ENCODE measurements around the gene TBC1D22A. TPM values are rescaled to one million over a fixed set of nuclear protein-coding genes. Genes with fewer than 3 reads are reported as not detected.

Gene TBC1D22A
- total RNA-seq, 1 donor from 2014 or later = 10.6 TPM

DNA sequence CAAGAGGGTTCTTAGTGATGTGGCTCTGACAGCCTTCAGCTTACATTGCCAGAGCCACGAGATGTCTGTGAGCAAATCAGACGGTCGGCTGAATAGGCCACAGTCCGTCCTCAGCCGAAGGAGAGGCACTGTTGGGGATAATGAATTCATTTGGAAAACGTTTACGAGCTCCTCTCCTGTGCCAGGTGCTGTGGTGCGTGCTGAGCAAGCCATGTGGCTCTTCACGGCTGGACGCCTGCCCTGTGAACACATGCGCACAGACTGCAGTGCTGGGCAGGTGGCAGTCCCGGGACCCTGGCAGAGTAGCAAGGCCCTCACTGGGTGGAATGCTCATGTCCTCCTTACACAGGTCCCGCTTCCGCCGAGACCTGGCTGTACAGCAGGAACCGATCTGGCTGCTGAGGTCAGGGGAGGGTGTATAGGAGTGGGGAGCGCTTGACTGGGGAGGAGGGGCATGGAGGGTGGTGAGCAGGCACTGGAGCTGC, 6.8 kb downstream of the TBC1D22A start:
- Histone ChIP-seq H3K9me3 (ENCODE audit: low read depth) (no peaks in the 10 kb centered on the region), H3K9ac (no peak overlapping the region), H3K4me1 (no peaks in the 10 kb centered on the region), H3K4me3 (no peak overlapping the region), H3K27ac (no peak overlapping the region), H3K79me2 (ENCODE audit: low read depth) (peaks cover 70% of the 10 kb centered on the region), H3F3A (ENCODE audit: low read depth) (peaks cover 3% of the 10 kb centered on the region), H3K4me2 (no peak overlapping the region), H2AFZ (replicated peaks) (no peak overlapping the region), H3K36me3 (no peaks in the 10 kb centered on the region), H4K20me1 (ENCODE audit: low read depth) (peaks cover 7% of the 10 kb centered on the region), H3K27me3 (no peaks in the 10 kb centered on the region)
- Mint-ChIP-seq H3K9me3 (no peaks in the 10 kb centered on the region), H3K36me3 (no peaks in the 10 kb centered on the region), H3K27me3 (ENCODE audit: insufficient read depth, low read depth) (peaks cover 3% of the 10 kb centered on the region), H3K4me1 (peaks cover 7% of the 10 kb centered on the region), H3K27ac (peak overlapping the region; percentile 54), H3K4me3 (no peak overlapping the region)
- DNase-seq (ENCODE audit: low spot score) = no peak
- no peak for TF ChIP-seq EZH2phosphoT487 (IDR thresholded peaks at IDR 0.05)

DNA sequence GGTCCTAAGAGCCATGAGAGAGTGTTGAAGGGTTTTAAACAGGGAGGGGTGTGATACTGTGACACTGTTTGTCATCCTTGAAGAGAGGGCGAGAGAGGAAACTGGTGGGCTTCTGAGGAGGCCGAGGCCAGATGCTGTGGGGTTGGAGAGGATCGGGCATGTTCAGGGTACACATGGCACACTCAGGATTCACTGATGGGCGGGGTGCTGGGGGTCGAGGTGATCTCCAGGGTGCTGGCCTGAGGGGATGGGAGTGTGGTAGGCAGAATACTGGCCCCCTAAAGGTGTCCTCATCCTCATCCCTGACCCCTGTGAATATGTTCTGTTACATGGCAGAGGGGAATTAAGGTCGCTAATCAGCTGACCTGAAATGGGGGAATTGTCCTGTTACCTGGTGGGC, 7.3 kb downstream of the TBC1D22A start:
- peak overlapping the region; percentile 54 for H3K27ac Mint-ChIP-seq
- no peaks in the 10 kb centered on the region for H3K9me3 Mint-ChIP-seq
- peaks cover 3% of the 10 kb centered on the region for H3F3A ChIP-seq (ENCODE audit: low read depth)
- no peak overlapping the region for H3K9ac ChIP-seq
- no peak overlapping the region for H3K4me3 Mint-ChIP-seq
- H3K36me3 Mint-ChIP-seq = no peaks in the 10 kb centered on the region
- H2AFZ ChIP-seq (replicated peaks) = no peak overlapping the region
- peaks cover 7% of the 10 kb centered on the region for H4K20me1 ChIP-seq (ENCODE audit: low read depth)
- H3K4me3 ChIP-seq = no peak overlapping the region
- H3K4me1 ChIP-seq = no peaks in the 10 kb centered on the region
- peaks cover 4% of the 10 kb centered on the region for H3K27me3 Mint-ChIP-seq (ENCODE audit: insufficient read depth, low read depth)
- no peak for DNase-seq (ENCODE audit: low spot score)
- no peak overlapping the region for H3K27ac ChIP-seq
- no peaks in the 10 kb centered on the region for H3K36me3 ChIP-seq
- TF ChIP-seq EZH2 (IDR thresholded peaks at IDR 0.05) = no peak
- no peak for TF ChIP-seq EZH2phosphoT487 (IDR thresholded peaks at IDR 0.05)
- TF ChIP-seq, protein P1, sequence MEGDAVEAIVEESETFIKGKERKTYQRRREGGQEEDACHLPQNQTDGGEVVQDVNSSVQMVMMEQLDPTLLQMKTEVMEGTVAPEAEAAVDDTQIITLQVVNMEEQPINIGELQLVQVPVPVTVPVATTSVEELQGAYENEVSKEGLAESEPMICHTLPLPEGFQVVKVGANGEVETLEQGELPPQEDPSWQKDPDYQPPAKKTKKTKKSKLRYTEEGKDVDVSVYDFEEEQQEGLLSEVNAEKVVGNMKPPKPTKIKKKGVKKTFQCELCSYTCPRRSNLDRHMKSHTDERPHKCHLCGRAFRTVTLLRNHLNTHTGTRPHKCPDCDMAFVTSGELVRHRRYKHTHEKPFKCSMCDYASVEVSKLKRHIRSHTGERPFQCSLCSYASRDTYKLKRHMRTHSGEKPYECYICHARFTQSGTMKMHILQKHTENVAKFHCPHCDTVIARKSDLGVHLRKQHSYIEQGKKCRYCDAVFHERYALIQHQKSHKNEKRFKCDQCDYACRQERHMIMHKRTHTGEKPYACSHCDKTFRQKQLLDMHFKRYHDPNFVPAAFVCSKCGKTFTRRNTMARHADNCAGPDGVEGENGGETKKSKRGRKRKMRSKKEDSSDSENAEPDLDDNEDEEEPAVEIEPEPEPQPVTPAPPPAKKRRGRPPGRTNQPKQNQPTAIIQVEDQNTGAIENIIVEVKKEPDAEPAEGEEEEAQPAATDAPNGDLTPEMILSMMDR (IDR thresholded peaks at IDR 0.05) = no peak
- no peaks in the 10 kb centered on the region for H3K9me3 ChIP-seq (ENCODE audit: low read depth)
- H3K27me3 ChIP-seq = no peaks in the 10 kb centered on the region
- H3K4me1 Mint-ChIP-seq = peaks cover 8% of the 10 kb centered on the region
- peaks cover 68% of the 10 kb centered on the region for H3K79me2 ChIP-seq (ENCODE audit: low read depth)
- H3K4me2 ChIP-seq = no peak overlapping the region

DNA sequence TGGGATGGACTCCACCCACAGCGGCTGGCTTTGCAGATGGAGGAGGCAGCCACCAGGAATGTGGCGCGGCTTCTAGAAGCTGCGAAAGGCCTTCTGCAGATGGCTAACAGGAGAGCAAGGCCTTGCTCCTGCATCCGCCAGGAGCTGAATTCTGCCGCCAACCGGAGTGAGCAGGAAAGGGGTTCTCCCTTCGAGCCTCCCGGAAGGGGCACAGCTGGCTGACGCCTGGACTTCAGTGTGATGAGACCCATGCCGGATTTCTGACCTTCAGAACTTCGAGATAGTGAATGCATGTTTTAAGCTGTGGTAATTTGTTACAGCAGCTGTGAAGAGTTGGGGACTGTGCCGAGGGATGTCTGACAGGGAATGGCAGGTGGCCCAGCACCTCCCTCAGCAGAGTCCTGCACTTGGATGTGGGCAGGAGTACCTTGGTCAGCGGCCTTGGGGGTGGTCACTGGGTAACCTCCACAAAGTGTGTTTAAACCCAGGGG, 7.7 kb downstream of the TBC1D22A start:
- H3K36me3 Mint-ChIP-seq = no peaks in the 10 kb centered on the region
- H3K27me3 ChIP-seq = no peaks in the 10 kb centered on the region
- no peak overlapping the region for H3K4me3 ChIP-seq
- peaks cover 3% of the 10 kb centered on the region for H3F3A ChIP-seq (ENCODE audit: low read depth)
- peaks cover 68% of the 10 kb centered on the region for H3K79me2 ChIP-seq (ENCODE audit: low read depth)
- H3K27ac Mint-ChIP-seq = no peak overlapping the region
- no peak overlapping the region for H3K4me3 Mint-ChIP-seq
- peaks cover 12% of the 10 kb centered on the region for H3K4me1 Mint-ChIP-seq
- H3K4me1 ChIP-seq = no peaks in the 10 kb centered on the region
- H3K4me2 ChIP-seq = no peak overlapping the region
- H2AFZ ChIP-seq (replicated peaks) = no peak overlapping the region
- no peaks in the 10 kb centered on the region for H3K9me3 ChIP-seq (ENCODE audit: low read depth)
- H3K36me3 ChIP-seq = no peaks in the 10 kb centered on the region
- H3K27ac ChIP-seq = no peak overlapping the region
- TF ChIP-seq, protein P1 (IDR thresholded peaks at IDR 0.05) = no peak
- TF ChIP-seq EZH2phosphoT487 (IDR thresholded peaks at IDR 0.05) (no peak), EZH2 (IDR thresholded peaks at IDR 0.05) (no peak)
- DNase-seq (ENCODE audit: low spot score) = no peak
- peaks cover 3% of the 10 kb centered on the region for H3K27me3 Mint-ChIP-seq (ENCODE audit: insufficient read depth, low read depth)
- H3K9ac ChIP-seq = no peak overlapping the region
- no peaks in the 10 kb centered on the region for H3K9me3 Mint-ChIP-seq
- peaks cover 12% of the 10 kb centered on the region for H4K20me1 ChIP-seq (ENCODE audit: low read depth)

DNA sequence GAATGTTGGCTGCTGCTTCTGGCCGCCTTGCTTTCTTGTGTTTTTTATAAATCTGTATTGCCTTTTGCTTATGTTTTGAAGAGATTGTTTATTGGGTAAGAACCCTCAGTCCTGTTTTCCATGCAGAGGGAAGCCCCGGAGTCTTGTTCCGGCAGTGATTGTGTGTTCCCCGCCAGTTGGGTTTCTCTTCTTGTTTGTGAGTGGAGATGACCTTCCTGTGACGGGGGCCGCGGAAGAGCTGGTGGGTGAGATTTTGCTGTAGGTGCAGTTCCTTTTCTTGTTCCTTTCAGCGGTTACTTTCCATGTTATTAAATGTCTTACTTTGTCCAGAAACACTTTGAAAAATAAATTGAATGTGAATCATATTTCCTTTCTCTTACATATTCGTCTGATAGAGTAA, 8.3 kb downstream of the TBC1D22A start:
- H3K79me2 ChIP-seq (ENCODE audit: low read depth) = peaks cover 68% of the 10 kb centered on the region
- TF ChIP-seq EZH2 (IDR thresholded peaks at IDR 0.05) = no peak
- no peak for TF ChIP-seq EZH2phosphoT487 (IDR thresholded peaks at IDR 0.05)
- TF ChIP-seq, protein P1 (IDR thresholded peaks at IDR 0.05) = no peak
- Mint-ChIP-seq H3K9me3 (no peaks in the 10 kb centered on the region), H3K36me3 (no peaks in the 10 kb centered on the region), H3K4me3 (no peak overlapping the region), H3K4me1 (peaks cover 17% of the 10 kb centered on the region), H3K27ac (no peak overlapping the region), H3K27me3 (ENCODE audit: insufficient read depth, low read depth) (peaks cover 2% of the 10 kb centered on the region)
- H2AFZ ChIP-seq (replicated peaks) = no peak overlapping the region
- H3K36me3 ChIP-seq = no peaks in the 10 kb centered on the region
- no peaks in the 10 kb centered on the region for H3K9me3 ChIP-seq (ENCODE audit: low read depth)
- peaks cover 15% of the 10 kb centered on the region for H4K20me1 ChIP-seq (ENCODE audit: low read depth)
- no peak overlapping the region for H3K9ac ChIP-seq
- DNase-seq (ENCODE audit: low spot score) = no peak
- no peaks in the 10 kb centered on the region for H3K4me1 ChIP-seq
- H3K27me3 ChIP-seq = no peaks in the 10 kb centered on the region
- no peak overlapping the region for H3K27ac ChIP-seq
- H3F3A ChIP-seq (ENCODE audit: low read depth) = peaks cover 3% of the 10 kb centered on the region
- no peak overlapping the region for H3K4me3 ChIP-seq
- H3K4me2 ChIP-seq = no peak overlapping the region

All from neural progenitor cell (in vitro differentiated cells).